SU-DHL-6 (cell line): ENCODE data around the gene LRRC4C.

ENCODE experiments used
- H2AFZ ChIP-seq: fragments of 200-600 bp; sonication (generic); 2 replicates; pipeline ENCODE4 v1.6.1; 2014; ENCODE audit warnings: low read depth, mild to moderate bottlenecking, moderate library complexity, mixed read lengths, antibody characterized with exemption, low read length; ENCODE audit not compliant: severe bottlenecking
- H3F3A ChIP-seq: fragments of 200-600 bp; shearing (Covaris generic); 2 replicates; pipeline ENCODE4 v1.6.0; 2016; ENCODE audit warnings: antibody characterized with exemption, mild to moderate bottlenecking; ENCODE audit not compliant: insufficient read depth
- H3K27ac ChIP-seq: fragments of 200-600 bp; sonication (generic); 2 replicates; pipeline ENCODE4 v1.5.1; 2016; ENCODE audit warnings: low read depth, mild to moderate bottlenecking, low read length, moderate library complexity, mixed read lengths
- H3K27me3 ChIP-seq: fragments of 200-600 bp; sonication (generic), shearing (Covaris generic); 2 replicates; pipeline ENCODE4 v1.6.0; 2014; ENCODE audit warnings: mild to moderate bottlenecking, low read length
- H3K36me3 ChIP-seq: fragments of 200-600 bp; sonication (generic); 2 replicates; pipeline ENCODE4 v1.6.1; 2014; ENCODE audit warnings: mild to moderate bottlenecking, low read length, mixed read lengths
- H3K4me2 ChIP-seq: fragments of 300-600, 200-600 bp; shearing (Covaris generic), sonication (generic); 2 replicates; pipeline ENCODE4 v1.6.0; 2014; ENCODE audit warnings: low read length, low read depth, mild to moderate bottlenecking; ENCODE audit not compliant: poor library complexity, severe bottlenecking
- H3K4me3 ChIP-seq: fragments of 200-600 bp; sonication (generic); 2 replicates; pipeline ENCODE4 v1.5.1; 2014; ENCODE audit warnings: antibody characterized with exemption, low read length, mild to moderate bottlenecking, mixed read lengths; ENCODE audit not compliant: insufficient read depth, poor library complexity, severe bottlenecking
- H3K79me2 ChIP-seq: fragments of 200-600 bp; sonication (generic); 2 replicates; pipeline ENCODE4 v1.6.1; 2014; ENCODE audit warnings: mild to moderate bottlenecking, low read length, moderate library complexity; ENCODE audit not compliant: insufficient read depth
- H3K9ac ChIP-seq: fragments of 200-600 bp; sonication (generic); 2 replicates; pipeline ENCODE4 v1.7.0; 2014; ENCODE audit warnings: mild to moderate bottlenecking, low read length
- H3K9me2 ChIP-seq: fragments of 200-600 bp; sonication (generic); replicated peaks from 2 replicates; pipeline ENCODE4 v1.6.1; 2014; ENCODE audit warnings: low read length; ENCODE audit not compliant: insufficient read depth
- H3K9me3 ChIP-seq: fragments of 200-600 bp; sonication (generic); 2 replicates; pipeline ENCODE4 v1.6.1; 2014; ENCODE audit warnings: low read length, mixed read lengths; ENCODE audit not compliant: insufficient read depth
- H4K20me1 ChIP-seq: fragments of 200-600 bp; sonication (generic); 2 replicates; pipeline ENCODE4 v1.6.1; 2014; ENCODE audit warnings: low read depth, mild to moderate bottlenecking, antibody characterized with exemption, low read length, moderate library complexity, mixed read lengths
- CTCF ChIP-seq: fragments of 200-600 bp; sonication (generic); IDR thresholded peaks from one replicate; pipeline ENCODE4 v1.5.1; 2017; ENCODE audit warnings: antibody characterized with exemption, mild to moderate bottlenecking, low read length, moderate library complexity; ENCODE audit not compliant: insufficient read depth, poor library complexity, severe bottlenecking
- EZH2phosphoT487 ChIP-seq: fragments of 200-600 bp; sonication (generic), shearing (Covaris generic); conservative IDR thresholded peaks from 2 replicates; pipeline ENCODE4 v1.6.1; 2018; ENCODE audit warnings: mild to moderate bottlenecking, antibody characterized with exemption, low read length, moderate library complexity, mixed read lengths

LRRC4C gene

GRCh38 chr11:40838181-40838683, 621.2 kb downstream of the LRRC4C start:
- no peaks in the 10 kb centered on the region for H4K20me1 ChIP-seq
- no peaks in the 10 kb centered on the region for H3F3A ChIP-seq
- no peak for TF ChIP-seq CTCF
- TF ChIP-seq EZH2phosphoT487, result no peak
- H3K79me2 ChIP-seq, result no peaks in the 10 kb centered on the region
- H3K27ac ChIP-seq, result no peak overlapping the region
- H3K9ac ChIP-seq, result no peak overlapping the region
- H3K9me2 ChIP-seq, result no peaks in the 10 kb centered on the region
- no peak overlapping the region for H2AFZ ChIP-seq
- no peaks in the 10 kb centered on the region for H3K27me3 ChIP-seq
- no peak overlapping the region for H3K4me3 ChIP-seq
- no peaks in the 10 kb centered on the region for H3K9me3 ChIP-seq
- no peaks in the 10 kb centered on the region for H3K36me3 ChIP-seq
- no peak overlapping the region for H3K4me2 ChIP-seq

DNA sequence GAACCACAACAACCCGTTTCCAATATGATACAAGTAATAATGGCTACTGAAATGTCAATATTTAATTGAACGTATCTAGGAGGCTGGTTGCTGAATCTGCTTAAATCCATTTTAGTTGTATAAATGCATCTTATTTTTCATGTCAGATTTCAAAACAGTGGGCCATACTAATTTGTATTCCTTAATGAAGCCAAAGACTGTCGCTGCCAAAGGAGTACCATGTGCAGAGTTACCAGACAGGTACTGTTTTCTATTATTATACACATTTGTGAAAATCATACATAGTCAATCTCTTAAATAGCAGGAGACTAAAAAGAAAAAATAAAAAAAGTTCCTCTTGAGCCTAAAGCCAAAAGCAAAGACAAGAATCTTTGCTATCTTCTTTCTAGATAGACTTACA, 632.3 kb downstream of the LRRC4C start:
- no peak overlapping the region for H2AFZ ChIP-seq

DNA sequence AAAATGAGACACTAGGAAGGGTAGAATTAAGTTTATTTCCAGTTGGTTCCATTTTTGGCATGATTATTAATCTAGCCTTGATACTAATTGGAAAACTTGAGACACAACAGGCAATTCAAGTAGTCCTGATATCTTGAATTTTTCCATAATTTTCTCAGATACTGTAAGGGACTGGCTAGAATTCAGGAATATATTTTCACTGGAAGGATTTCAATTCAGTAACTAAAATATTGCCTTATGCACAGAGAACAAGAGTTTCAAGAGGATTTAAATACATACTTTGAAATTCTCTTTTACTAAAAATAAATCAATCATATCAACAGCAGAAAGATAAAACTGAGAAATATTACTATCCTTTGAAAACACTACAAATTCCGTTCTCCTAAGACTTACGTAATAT, 632.9 kb downstream of the LRRC4C start:
- Histone ChIP-seq H3K36me3 (no peaks in the 10 kb centered on the region), H3K9me2 (no peaks in the 10 kb centered on the region), H3F3A (no peaks in the 10 kb centered on the region), H2AFZ (no peak overlapping the region), H3K9me3 (no peaks in the 10 kb centered on the region), H4K20me1 (no peaks in the 10 kb centered on the region), H3K4me2 (no peak overlapping the region), H3K79me2 (no peaks in the 10 kb centered on the region), H3K9ac (no peak overlapping the region), H3K27me3 (no peaks in the 10 kb centered on the region), H3K4me3 (no peak overlapping the region), H3K27ac (no peak overlapping the region)
- TF ChIP-seq CTCF, result no peak
- no peak for TF ChIP-seq EZH2phosphoT487

More for the DNA sequence above, 632.3 kb downstream of the LRRC4C start:
- no peaks in the 10 kb centered on the region for H3K9me3 ChIP-seq
- no peaks in the 10 kb centered on the region for H3K36me3 ChIP-seq
- H4K20me1 ChIP-seq, result no peaks in the 10 kb centered on the region
- no peaks in the 10 kb centered on the region for H3K79me2 ChIP-seq
- H3K27ac ChIP-seq, result no peak overlapping the region
- H3F3A ChIP-seq, result no peaks in the 10 kb centered on the region
- no peaks in the 10 kb centered on the region for H3K9me2 ChIP-seq
- no peaks in the 10 kb centered on the region for H3K27me3 ChIP-seq
- H3K4me2 ChIP-seq, result no peak overlapping the region
- no peak overlapping the region for H3K4me3 ChIP-seq
- no peak overlapping the region for H3K9ac ChIP-seq
- TF ChIP-seq CTCF (no peak), EZH2phosphoT487 (no peak)
